IMR-90 (cell line): ENCODE measurements around the gene UGT1A3.

ENCODE experiments used
- CEBPB ChIP-seq: IDR thresholded peaks from 2 replicates; pipeline ENCODE4 v1.6.1; 2012; ENCODE audit warnings: low read depth, low read length, improper control_type of control experiment
- CTCF ChIP-seq: conservative IDR thresholded peaks from 2 replicates; pipeline ENCODE4 v1.5.1; 2012; ENCODE audit warnings: mild to moderate bottlenecking, low read depth, low read length, improper control_type of control experiment
- FOS ChIP-seq: fragments of 150-350 bp; IDR thresholded peaks from 2 replicates; pipeline ENCODE4 v1.6.1; 2016; ENCODE audit warnings: low read depth, low read length
- MAFK ChIP-seq: IDR thresholded peaks from 2 replicates; pipeline ENCODE4 v1.6.1; 2012; ENCODE audit warnings: low read depth, low read length, improper control_type of control experiment
- MXI1 ChIP-seq: IDR thresholded peaks from 2 replicates; pipeline ENCODE4 v1.6.1; 2012; ENCODE audit warnings: low read depth, mild to moderate bottlenecking, low read length, moderate library complexity, borderline replicate concordance
- NFE2L2 ChIP-seq: fragments of 150-350 bp; IDR thresholded peaks from 2 replicates; pipeline ENCODE4 v1.6.1; 2016; ENCODE audit warnings: low read depth, mild to moderate bottlenecking, low read length
- POLR2A ChIP-seq: IDR thresholded peaks from 2 replicates; pipeline ENCODE4 v1.6.1; 2012; ENCODE audit warnings: mild to moderate bottlenecking, low read depth, low read length
- RAD21 ChIP-seq: IDR thresholded peaks from 2 replicates; pipeline ENCODE4 v1.6.1; 2012; ENCODE audit warnings: low read length, improper control_type of control experiment
- RCOR1 ChIP-seq: IDR thresholded peaks from 2 replicates; pipeline ENCODE4 v1.6.1; 2012; ENCODE audit warnings: mild to moderate bottlenecking, low read length, improper control_type of control experiment; ENCODE audit not compliant: insufficient replicate concordance
- RFX5 ChIP-seq: IDR thresholded peaks from 2 replicates; pipeline ENCODE4 v1.8.0; 2012; ENCODE audit warnings: low read depth, mild to moderate bottlenecking, low read length, moderate library complexity
- SMC3 ChIP-seq: fragments of 150-350 bp; IDR thresholded peaks from 2 replicates; pipeline ENCODE4 v1.6.1; 2016; ENCODE audit warnings: low read depth, mild to moderate bottlenecking, antibody characterized with exemption, low read length, moderate library complexity
- USF2 ChIP-seq: fragments of 150-350 bp; IDR thresholded peaks from 2 replicates; pipeline ENCODE4 v1.6.1; 2017; ENCODE audit warnings: mild to moderate bottlenecking, antibody characterized with exemption, low read length, low read depth

- TF ChIP-seq CTCF: no peak
- TF ChIP-seq POLR2A: no peak
- no peak for TF ChIP-seq NFE2L2
- TF ChIP-seq RAD21: no peak
- TF ChIP-seq MXI1: no peak
- no peak for TF ChIP-seq USF2
- TF ChIP-seq CEBPB: no peak
- no peak for TF ChIP-seq MAFK
- no peak for TF ChIP-seq RFX5
- no peak for TF ChIP-seq SMC3
- no peak for TF ChIP-seq RCOR1
- TF ChIP-seq FOS: no peak
Measured at GRCh38 chr2:233815861-233816260, 87.0 kb downstream of the UGT1A3 start.
